ELF-1 (cell line): Measurements from ENCODE around the gene DMKN.

Experiments
- DNase-seq: peaks from one replicate; pipeline ENCODE4 v3.0.0-alpha.2; 2016; ENCODE audit warnings: low read depth, low spot score

Gene DMKN

DNA sequence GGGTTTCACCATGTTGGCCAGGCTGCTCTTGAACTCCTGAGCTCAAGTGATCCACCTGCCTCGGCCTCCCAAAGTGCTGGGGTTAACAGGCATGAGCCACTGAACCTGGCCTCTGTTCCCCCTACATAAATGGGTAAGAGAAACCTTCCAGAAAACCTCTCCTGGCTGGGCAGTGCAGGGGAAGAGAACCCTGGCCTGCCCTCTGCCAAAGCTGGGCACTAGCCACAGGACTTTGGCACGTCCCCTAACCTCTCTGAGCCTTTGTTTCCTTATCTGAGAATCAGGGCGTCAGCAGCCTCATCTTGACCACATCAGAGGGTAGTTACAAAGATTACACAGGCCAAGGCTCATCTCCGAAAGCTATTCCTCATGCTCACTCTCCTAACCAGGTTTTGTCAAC lies 12.4 kb upstream of the DMKN start:
- DNase-seq, result no peak

DNA sequence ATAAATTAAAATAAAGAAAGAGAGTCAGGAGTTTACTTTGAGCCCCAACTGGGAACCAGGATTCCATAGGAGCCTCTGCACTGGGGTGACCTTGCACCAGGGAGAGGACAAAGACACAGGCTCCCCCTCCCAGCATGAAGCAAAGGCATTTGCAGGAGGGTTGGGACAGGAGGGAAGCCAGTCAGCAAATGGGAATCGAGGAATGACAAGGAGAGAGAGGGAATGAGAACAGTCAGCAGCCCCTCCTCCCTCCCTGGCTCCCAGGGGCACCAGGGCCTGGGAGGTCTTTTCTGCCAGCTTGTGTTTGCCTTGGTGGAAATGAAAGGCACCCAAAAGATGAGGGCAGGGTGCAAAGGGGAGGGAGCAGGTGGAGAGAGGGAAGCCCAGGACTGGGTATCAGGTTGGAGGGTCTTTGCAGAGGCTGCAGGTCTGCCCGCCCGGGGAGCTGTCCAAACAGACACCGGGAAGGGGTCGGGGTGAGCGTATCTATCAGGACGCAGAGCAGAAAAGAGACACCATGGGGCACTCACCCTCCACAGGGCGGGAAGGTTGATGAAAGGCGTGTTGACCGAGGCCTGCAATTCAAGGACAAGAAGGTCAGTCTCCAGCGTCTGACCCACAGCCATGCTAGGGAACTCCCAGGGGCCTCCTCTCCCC lies 10.9 kb upstream of the DMKN start:
- DNase-seq, result peak; percentile 56

DNA sequence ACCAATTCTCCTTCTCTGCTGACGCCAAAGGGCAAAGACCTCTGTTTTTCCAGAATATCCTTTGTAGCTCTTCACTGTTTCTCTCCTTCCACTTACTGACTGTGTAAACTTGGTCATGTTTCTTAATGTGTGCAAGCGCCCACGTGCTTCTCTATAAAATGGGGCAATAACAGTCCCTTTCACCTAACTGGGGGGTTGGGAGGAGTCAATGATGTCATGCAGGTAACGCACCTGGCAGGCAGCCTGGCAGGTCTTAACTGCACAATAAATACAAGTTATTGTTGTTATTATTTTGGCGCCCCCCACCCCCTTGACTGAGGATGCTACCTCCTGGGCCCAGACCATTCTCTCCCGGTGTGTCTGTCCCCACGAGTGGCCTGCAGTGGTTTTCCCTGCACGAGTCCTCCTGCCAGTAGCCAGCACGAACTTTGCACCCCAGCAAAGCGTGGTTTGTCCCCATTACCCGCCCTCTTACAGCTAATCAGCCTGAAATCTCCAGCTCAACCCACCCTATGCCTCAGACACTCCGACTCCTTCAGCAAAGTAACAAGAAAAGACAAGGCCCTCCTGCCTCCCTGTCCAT lies 9.4 kb upstream of the DMKN start:
- no peak for DNase-seq

DNA sequence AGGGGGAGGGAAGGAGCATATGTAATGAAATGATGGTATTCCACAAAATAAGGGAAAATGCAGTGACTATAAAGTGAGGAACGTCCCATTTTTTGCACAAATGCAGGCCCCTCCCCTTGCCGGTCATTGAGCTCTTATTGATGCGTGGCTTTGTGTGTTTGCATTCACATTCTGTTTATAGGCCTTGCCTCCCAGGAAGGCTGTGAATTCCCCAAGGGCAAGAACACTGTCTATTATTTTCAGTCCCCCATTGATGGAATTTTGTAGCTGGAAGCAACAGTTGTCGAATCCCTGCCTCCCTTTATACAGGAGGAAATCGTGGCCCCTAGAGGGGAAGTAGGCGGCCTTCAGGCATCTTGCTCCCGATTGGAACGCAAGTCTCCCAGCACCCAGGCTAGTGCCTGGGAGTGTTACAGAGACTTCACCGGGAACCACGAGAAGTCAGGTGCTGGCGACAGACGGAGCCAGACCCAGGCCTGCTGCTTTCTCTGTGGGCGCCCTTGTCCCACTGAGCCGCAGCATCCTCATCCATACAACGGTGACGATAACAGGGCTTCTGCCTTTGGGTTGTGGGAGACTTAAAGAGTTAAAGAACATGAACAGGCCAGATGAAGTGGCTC lies 7.8 kb upstream of the DMKN start:
- DNase-seq, result peak; percentile 56

GRCh38 chr19:35519291-35519690 lies 5.8 kb upstream of the DMKN start:
- peak; percentile 15 for DNase-seq

- no peak for DNase-seq
Observed at GRCh38 chr19:35518313-35518712, 4.9 kb upstream of the DMKN start.

- peak; percentile 21 for DNase-seq
Observed at GRCh38 chr19:35517342-35517741, 3.9 kb upstream of the DMKN start.

DNA sequence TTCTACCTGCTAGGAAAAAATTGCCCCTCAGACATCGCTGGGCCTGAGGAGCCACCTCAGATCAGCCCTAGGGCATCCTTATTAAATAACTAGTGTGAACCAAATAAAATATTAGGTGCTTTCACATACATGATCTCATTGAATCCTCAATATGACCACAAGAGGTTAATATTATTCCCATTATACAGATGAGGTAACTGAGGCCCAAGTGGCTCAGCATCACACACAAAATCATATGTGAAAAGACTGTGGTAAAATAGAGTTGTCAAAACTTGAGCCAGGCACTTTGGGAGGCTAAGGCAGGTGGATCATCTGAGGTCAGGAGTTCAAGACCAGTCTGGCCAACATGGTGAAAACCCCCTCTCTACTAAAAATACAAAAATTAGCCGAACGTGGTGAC lies 2.9 kb upstream of the DMKN start:
- no peak for DNase-seq

DNA sequence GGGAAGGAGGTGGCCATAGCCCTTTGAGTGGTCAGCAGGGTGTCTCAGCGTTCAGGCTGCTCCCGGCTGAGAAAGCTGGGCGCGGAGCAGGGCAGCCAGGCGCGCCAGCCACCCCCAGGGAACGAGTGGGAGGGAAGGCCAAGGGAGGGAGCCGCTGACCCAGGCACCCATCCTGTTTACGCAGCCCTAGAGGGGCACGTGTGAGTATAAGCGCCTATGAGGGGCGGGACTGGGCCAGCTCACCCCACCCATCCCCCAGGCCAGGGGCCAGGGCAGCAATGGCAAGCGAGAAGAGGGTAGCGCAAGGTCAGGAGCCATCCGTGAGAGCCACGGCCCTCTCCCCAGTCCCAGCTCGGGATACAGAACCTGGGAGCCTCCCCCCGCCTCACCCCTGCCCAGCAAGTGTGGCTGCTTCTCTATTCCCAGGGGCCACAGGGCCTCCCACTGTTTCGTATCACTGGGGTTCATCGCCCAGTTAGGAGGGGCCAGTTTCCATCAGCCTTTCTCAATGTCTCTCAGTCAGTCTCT lies 897 bp upstream of the DMKN start:
- DNase-seq, result peak; percentile 40

DNA sequence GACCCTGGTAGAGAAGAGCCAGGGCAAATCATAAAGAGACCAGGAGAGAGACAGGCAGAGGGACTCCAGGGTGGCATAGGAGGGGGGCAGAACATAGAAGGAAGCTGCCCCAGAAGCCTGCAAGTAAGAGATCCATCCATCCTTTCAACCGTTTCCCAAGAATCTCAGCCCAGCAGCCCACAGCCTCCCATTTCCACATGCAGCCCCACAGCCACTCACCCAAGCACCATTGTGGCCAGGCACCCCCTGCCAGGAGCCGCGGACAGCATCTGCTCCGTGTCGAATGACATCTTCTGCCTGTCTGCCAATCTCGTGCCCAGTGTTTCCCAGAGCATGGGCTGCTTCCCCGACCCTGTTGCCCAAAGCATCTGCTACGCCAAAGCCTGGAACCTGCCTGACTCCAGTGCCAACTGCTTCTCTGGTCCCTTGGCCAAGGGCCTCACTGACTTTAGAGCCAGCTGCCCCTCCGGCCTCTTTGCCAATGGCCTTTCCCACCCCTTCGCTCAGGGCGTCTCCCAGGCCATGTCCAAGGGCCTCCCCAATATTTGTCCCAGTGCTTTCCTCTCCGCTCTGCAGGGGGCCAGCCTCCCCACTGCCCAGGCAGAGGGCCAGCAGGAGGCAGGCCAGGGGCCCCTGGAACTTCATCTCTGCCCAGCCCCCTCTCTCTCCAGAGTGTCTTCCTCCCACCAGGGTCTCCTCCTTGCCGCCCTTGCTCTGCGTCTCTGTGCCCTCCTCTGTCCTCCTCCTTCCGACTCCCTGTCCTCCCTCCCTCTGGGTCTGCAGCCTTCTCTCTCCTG lies 420 bp downstream of the DMKN start:
- DNase-seq, result no peak

DNA sequence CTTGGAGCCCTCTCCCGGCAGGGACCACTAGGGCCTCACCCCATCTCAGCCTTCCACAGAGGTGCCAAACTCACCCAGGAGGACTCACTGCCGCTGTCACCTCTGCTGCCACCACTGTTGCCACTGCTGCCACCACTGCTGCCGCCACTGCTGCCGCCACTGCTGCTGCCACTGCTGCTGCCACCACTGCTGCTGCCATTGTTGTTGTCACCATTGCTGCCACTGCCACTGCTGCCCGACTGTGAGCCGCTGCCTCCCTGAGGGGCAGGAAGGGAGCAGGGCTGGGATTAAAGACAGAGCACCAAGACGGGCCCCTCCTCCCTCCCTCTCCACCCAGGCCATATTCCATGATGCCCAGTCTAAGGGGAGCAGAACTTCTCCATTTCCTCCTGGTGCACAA lies 2.1 kb downstream of the DMKN start:
- no peak for DNase-seq

DNA sequence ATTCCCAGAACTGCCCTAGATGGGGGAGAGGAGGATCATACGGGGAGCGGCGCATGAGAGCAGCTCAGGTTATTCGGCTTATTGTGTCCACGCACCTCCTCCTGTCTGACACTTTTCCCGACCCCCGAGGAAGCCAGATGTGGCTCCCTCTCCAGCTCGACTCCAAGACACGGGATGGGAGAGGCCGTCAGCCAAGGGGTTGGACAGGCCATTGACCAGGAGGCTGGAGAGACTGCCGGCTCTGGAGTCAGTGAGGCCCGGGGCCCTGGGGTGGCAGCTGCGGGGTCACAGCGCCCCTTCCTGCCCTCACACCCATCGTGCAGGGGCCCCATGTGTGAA lies 2.9 kb downstream of the DMKN start:
- no peak for DNase-seq

DNA sequence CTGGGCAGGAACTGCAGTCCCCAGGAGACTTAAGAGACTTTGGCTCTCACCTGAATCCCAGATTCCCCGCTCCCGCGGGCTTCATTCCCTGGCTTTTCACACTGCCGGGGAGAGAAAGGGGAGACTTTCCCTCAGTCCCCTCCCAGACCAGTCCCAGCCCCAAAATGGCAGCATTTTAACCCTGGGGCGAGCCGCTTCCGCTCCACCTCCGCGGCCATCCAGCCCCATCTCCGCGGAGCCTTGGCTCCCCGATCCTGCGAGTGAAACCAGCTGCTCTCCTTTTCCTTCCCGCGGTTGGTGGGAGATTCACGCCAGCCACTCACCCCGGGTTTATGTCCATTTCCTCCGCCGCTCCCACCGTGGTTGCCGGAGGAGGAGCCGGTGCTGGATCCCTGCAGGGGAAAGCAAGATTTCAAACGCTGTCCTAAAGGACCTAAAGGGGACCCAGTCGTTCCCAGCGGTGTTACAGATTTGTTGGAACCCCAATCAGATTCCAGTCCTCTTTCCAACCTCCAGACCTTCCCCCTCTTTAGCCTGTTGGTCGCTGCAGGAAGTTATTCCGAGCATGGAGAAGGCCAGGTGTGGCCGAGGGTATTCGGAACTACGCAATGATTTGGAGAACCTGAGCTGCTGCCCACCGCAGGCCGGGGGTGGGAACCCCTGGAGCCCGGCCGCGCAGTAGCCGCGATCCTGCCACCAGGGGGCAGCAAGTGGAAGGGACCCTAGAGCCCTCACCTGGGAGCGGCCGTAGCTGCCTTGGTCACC lies 3.4 kb downstream of the DMKN start:
- DNase-seq, result peak; percentile 98

DNA sequence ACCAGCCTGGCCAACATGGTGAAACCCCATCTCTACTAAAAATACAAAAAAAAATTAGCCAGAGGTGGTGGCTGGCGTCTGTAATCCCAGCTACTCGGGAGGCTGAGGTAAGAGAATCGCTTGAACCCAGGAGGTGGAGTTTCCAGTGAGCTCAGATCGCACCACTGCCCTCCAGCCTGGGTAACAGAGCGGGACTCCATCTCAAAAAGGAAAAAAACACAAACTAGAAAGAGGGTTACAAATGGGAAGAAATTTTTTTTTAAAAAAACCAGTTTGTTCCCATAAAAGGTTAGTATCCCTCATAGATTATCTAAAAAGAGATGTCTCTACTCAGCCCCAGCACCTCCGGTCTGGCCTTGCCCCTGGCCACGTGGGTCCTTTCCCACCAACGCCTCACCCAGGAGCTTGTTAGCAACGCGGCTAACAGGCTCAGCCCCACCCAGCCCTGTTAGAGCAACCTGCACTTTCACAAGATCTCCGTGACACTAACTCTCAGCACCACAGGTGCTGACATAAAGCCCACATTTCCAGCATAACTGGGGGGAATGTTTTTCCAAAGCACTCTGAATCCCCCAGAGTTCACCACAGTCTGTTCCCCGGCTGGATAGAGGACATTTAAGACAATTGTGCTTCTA lies 4.3 kb downstream of the DMKN start:
- DNase-seq, result peak; percentile 73

GRCh38 chr19:35508129-35508528 lies 5.3 kb downstream of the DMKN start:
- DNase-seq, result no peak

DNA sequence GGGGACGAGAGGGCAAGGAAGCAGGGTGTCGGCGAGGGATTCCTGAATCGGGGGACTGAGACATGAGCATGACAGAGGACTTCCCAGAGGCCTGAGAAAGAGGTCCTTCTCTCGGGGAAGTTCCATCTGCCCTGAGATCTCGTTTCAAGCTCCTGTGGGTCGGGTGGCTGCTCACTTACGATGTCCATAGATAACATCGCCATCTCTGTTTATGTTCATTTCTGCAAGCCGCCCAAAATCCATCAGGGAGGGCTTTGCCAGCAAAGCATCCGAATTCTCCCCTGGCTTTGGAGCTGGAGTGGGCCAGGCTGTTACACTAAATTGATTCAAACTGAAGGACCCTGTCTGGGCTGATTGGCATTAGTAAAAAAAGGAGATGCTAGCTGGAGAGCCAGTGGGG lies 5.9 kb downstream of the DMKN start:
- no peak for DNase-seq

- DNase-seq, result no peak
Observed at GRCh38 chr19:35506011-35506410, 7.4 kb downstream of the DMKN start.

- DNase-seq, result no peak
Observed at GRCh38 chr19:35502751-35503150, 10.7 kb downstream of the DMKN start.

DNA sequence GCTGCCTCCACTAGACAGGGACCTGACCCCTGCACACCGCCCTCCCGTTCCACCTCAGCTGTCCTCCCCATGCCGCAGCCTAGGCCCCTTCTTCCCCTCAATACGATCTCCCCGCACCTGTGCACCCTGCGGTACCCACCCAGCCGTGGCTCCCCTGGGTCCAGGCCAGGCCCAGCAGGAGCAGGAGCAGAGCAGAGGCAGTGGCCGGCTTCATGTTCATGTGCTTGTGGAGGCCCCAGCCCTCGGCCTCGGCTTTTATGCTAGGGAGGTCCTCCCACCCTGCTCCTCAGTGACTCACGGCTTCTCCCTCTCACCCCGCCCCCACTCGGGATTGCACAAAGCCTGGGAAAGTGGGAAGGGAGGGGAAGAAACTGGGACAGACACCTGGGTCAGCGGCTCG lies 11.8 kb downstream of the DMKN start:
- DNase-seq, result peak; percentile 14

DNA sequence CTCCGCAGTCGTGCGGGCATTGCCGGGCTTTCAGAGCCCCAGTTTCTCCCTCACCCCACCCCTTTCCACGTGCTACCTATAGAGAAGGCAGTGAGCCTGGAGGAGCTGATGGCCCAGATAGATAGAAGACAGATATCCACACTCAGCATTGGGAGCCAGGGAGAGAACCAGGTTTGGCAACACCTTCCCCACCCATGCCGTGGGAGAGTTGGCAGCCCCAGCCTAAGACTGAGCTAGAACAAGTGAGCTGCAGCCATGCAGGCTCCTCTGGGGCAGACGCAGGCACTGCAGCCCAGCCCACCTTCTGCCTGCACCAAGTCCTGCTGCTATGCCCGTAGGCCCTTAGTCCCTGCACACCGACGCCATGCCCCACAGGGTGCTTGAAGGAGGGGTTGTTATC lies 12.8 kb downstream of the DMKN start:
- DNase-seq, result no peak

GRCh38 chr19:35498984-35499527 lies 14.4 kb downstream of the DMKN start:
- DNase-seq, result no peak
